ENCODE data around the gene PCID2. TPM values are rescaled to one million over a fixed set of nuclear protein-coding genes. Genes with fewer than 3 reads are reported as not detected.

PCID2 gene
- total RNA-seq, 1 experiment from 2014 or later = 76.2 TPM

GRCh38 chr13:113196970-113197737 is 11.3 kb downstream of the PCID2 start:
- no peak for DNase-seq (ENCODE audit: low read depth)
- in situ Hi-C loops (cut with HindIII; ENCODE audit: low pct_unique_long_range_greater_than_20kb, low sequenced_read_pairs) = no loop called here

DNA sequence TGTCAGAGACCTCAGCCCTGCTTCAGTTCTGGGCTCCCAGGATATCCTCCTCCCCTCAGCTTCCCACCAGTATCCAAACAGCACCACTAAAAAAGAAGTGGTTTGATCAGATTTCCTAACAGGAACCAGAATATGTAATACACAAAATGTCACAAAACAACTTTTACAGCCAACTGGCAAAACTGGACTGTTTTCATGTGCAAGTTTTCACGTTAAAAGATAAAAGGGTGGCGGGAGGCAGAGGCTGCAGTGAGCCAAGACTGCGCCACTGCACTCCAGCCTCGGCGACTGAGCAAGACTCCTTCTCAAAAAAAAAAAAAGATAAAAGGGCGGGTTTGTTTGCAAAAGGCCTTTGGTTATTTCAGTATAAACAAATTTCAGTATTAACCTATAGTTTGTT is 13.1 kb downstream of the PCID2 start:
- DNase-seq (ENCODE audit: low read depth) = no peak

DNA sequence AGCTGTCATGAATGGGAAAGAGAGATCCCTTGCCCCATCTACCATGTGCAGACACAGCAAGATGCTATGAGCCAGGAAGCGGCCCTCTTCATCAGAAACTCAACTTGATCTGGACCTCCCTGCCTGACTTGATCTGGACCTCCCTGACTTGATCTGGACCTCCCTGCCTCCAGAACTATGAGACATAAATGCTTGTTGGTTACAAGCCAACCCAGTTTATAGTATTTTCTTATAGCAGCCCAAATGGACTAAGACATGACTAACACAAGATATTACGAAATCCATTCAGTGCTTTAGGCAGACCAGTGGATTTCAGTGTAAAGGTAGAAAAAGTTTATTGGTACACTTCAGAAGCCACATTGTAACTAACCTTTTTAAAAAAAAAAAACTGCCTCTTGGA is 15.6 kb downstream of the PCID2 start:
- in situ Hi-C loops (cut with HindIII; ENCODE audit: low pct_unique_long_range_greater_than_20kb, low sequenced_read_pairs) = no loop called here
- no peak for DNase-seq (ENCODE audit: low read depth)

More for the DNA sequence above, 13.1 kb downstream of the PCID2 start:
- in situ Hi-C loops (cut with HindIII; ENCODE audit: low pct_unique_long_range_greater_than_20kb, low sequenced_read_pairs) = no loop called here

GRCh38 chr13:113192279-113192678 is 16.2 kb downstream of the PCID2 start:
- no peak for DNase-seq (ENCODE audit: low read depth)
- in situ Hi-C loops (cut with HindIII; ENCODE audit: low pct_unique_long_range_greater_than_20kb, low sequenced_read_pairs) = no loop called here

GRCh38 chr13:113190181-113190580 is 18.3 kb downstream of the PCID2 start:
- no peak for DNase-seq (ENCODE audit: low read depth)
- in situ Hi-C loops (cut with HindIII; ENCODE audit: low pct_unique_long_range_greater_than_20kb, low sequenced_read_pairs) = no loop called here

- no peak for DNase-seq (ENCODE audit: low read depth)
- in situ Hi-C loops (cut with HindIII; ENCODE audit: low pct_unique_long_range_greater_than_20kb, low sequenced_read_pairs) = no loop called here
Observed at GRCh38 chr13:113187883-113188665, 20.4 kb downstream of the PCID2 start.

GRCh38 chr13:113187263-113187669 is 21.2 kb downstream of the PCID2 start:
- DNase-seq (ENCODE audit: low read depth) = peak; percentile 93
- in situ Hi-C loops (cut with HindIII; ENCODE audit: low pct_unique_long_range_greater_than_20kb, low sequenced_read_pairs) = no loop called here

DNA sequence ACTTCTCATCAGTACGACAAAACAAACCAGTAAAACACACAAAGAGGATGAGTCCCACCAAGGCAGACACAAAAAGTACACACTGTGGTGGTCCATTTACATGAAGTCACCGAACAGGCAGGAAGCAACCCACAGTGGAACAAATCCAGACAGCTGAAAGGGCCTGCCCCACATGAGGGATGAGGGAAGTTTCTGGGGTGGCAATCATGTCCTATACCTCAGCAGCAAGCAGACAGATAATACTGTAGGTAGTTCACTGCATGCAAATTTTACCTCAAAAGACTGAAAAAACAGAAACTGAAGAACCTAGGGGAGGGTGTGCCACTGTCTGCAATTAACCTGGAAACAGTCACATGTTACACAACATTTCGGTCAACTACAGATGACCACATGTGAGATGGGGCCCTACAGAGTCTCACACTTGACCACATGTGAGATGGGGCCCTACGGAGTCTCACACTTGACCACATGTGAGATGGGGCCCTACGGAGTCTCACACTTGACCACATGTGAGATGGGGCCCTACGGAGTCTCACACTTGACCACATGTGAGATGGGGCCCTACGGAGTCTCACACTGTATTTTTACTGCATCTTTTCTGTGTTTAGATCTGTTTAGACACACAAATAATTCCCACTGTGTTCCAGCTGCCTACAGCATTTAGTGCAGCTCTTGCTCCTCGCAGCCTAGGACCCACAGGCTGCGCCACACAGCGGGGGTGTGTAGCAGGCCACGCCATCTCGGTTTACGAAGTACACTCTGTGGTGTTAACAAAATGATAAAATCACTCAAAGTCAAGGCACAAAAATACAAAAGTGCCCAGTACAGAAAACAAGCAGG is 22.2 kb downstream of the PCID2 start:
- in situ Hi-C loops (cut with HindIII; ENCODE audit: low pct_unique_long_range_greater_than_20kb, low sequenced_read_pairs) = no loop called here
- DNase-seq (ENCODE audit: low read depth) = no peak

GRCh38 chr13:113184568-113185440 is 23.7 kb downstream of the PCID2 start:
- in situ Hi-C loops (cut with HindIII; ENCODE audit: low pct_unique_long_range_greater_than_20kb, low sequenced_read_pairs) = no loop called here
- peak; percentile 22 for DNase-seq (ENCODE audit: low read depth)

GRCh38 chr13:113183450-113184129 is 24.9 kb downstream of the PCID2 start:
- in situ Hi-C loops (cut with HindIII; ENCODE audit: low pct_unique_long_range_greater_than_20kb, low sequenced_read_pairs) = no loop called here
- peak; percentile 29 for DNase-seq (ENCODE audit: low read depth)

DNA sequence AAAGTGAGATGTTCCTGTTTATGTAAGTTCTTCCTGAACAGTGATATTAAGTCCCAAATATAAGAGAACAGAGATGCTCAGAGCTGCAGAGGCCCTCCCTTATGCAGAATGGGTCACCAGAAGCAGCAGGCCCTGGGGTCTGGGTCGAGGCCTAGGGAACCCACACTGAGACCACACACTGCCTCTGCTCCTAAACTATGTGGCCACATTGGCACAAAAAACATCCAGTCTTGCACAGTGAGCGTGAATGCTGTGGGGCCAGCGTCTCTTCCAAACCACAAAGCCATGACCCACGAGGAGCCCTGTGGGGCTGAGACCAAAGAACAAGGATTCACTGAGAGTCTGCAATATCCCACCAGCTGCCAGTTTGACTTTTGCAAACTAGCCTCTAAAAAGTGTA is 26.4 kb downstream of the PCID2 start:
- in situ Hi-C loops (cut with HindIII; ENCODE audit: low pct_unique_long_range_greater_than_20kb, low sequenced_read_pairs) = no loop called here
- no peak for DNase-seq (ENCODE audit: low read depth)

DNA sequence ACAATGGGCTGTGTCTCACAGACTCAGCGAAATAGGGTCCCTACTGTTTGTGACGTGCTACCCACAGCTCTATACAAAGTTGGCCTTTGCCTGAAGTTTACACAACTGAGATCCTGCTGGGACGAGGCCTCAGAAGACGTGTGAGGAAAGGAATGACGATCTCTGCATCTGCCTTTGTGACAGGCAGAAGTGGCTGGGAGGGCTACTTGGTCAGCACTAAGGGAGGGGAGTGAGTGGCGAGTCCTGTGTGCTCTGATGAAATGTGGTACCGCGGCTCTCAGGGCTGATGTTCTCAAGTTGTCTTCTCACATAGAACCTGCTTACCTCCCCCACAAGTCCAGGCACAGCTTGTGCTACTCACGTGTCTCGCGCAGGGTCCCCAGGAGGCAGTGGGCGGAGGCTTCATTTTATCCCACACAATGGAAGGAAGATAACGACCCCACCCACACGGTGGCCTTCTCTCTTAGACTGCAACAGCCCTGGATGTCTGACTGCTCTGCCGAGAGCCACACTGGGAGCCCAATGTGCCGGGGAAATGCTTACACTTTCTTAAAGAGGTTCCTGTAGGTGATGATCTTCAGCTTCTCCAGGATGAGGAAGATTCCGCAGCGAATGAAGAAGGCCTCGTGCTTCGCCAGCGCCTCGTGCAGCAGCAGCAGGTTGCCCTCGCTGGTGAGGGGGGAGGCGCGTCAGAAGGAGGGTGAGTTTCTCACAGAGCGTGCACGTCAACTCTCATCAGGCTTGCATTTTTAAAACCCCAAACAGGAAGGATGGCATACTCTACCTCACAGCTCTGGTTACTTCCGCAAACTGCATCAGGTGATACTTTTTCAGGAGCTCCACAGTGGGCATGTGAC is 28.9 kb downstream of the PCID2 start:
- in situ Hi-C loops (cut with HindIII; ENCODE audit: low pct_unique_long_range_greater_than_20kb, low sequenced_read_pairs) = no loop called here
- no peak for DNase-seq (ENCODE audit: low read depth)

GRCh38 chr13:113178896-113179167 is 29.6 kb downstream of the PCID2 start:
- in situ Hi-C loops (cut with HindIII; ENCODE audit: low pct_unique_long_range_greater_than_20kb, low sequenced_read_pairs) = no loop called here
- DNase-seq (ENCODE audit: low read depth) = no peak

GRCh38 chr13:113178070-113178895 is 30.2 kb downstream of the PCID2 start:
- in situ Hi-C loops (cut with HindIII; ENCODE audit: low pct_unique_long_range_greater_than_20kb, low sequenced_read_pairs) = no loop called here

GRCh38 chr13:113176822-113177221 is 31.6 kb downstream of the PCID2 start:
- in situ Hi-C loops (cut with HindIII; ENCODE audit: low pct_unique_long_range_greater_than_20kb, low sequenced_read_pairs) = no loop called here
- DNase-seq (ENCODE audit: low read depth) = no peak

More at GRCh38 chr13:113178070-113178895, 30.2 kb downstream of the PCID2 start:
- DNase-seq (ENCODE audit: low read depth) = no peak

- in situ Hi-C loops (cut with HindIII; ENCODE audit: low pct_unique_long_range_greater_than_20kb, low sequenced_read_pairs) = no loop called here
- DNase-seq (ENCODE audit: low read depth) = no peak
Observed at GRCh38 chr13:113176280-113176679, 32.2 kb downstream of the PCID2 start.

All from Caki2 (cell line).